ENCODE results near the gene TMEM132E. TPM values are rescaled to one million over a fixed set of nuclear protein-coding genes. Genes with fewer than 3 reads are reported as not detected.

The TMEM132E gene
- total and polyA plus RNA-seq, 2 of the 4 experiments (the other 2 are of a cell fraction): not detected

DNA sequence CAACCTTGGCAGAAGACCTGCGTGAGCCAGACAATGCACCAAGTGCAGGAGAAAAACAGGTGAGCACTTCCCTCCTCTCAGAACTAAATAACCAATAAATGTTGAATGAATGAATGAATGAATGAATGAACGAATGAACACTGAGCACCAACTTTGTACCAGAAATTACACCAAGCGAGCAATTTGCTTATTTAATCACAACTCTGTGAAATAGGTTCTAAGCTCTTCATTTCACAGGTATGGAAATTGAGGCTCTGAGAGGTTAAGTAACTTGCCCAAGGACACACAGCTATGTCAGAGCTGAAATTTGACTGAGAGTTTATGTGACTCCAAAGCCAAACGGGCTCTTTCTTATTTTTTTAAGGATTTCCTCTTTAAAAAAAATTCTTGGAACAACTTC is 38.0 kb downstream of the TMEM132E start:
- H3K9ac ChIP-seq (ENCODE audit: low read depth, low read length): no peak overlapping the region
- no peaks in the 10 kb centered on the region for H3K9me3 ChIP-seq (ENCODE audit: control insufficient read depth, insufficient read depth, low read length)
- H2BK15ac ChIP-seq (ENCODE audit: low read depth, low read length): no peak overlapping the region
- no peaks in the 10 kb centered on the region for H4K20me1 ChIP-seq (ENCODE audit: insufficient read depth, low read length)
- no peak overlapping the region for H3K18ac ChIP-seq (ENCODE audit: low read depth, low read length)
- in situ Hi-C loops (cut with MboI; ENCODE audit: low sequenced_read_pairs) (no loop called here), intact Hi-C loops (cut with micrococcal nuclease) (no loop called here), dilution Hi-C loops (cut with HindIII; ENCODE audit: low sequenced_read_pairs, unreplicated experiment) (no loop called here)
- no CpG with 5 or more reads among the region's 4 CpGs for WGBS, 2 experiments (ENCODE audit: extremely low coverage in 2 of 2, insufficient read length in 1 of 2)
- no peak overlapping the region for H3K14ac ChIP-seq (replicated peaks; ENCODE audit: low read depth, low read length)
- no peak overlapping the region for H2BK20ac ChIP-seq (ENCODE audit: low read depth, low read length)
- no peak overlapping the region for H4K5ac ChIP-seq (ENCODE audit: low read depth, low read length)
- no peak overlapping the region for H2BK5ac ChIP-seq (ENCODE audit: low read depth, low read length, poor library complexity, severe bottlenecking)
- H4K91ac ChIP-seq (ENCODE audit: insufficient read depth, low read depth, low read length): no peak overlapping the region
- no peak overlapping the region for H3K27ac ChIP-seq (ENCODE audit: insufficient read depth, low read length)
- no TSS peak for BruUV-seq (replicated peaks)
- H3K23ac ChIP-seq (ENCODE audit: low read depth, low read length): no peak overlapping the region
- no peaks in the 10 kb centered on the region for H3K9me1 ChIP-seq (ENCODE audit: insufficient read depth, low read length)
- H2AK5ac ChIP-seq (ENCODE audit: low read depth, low read length): no peak overlapping the region
- ChIA-PET POLR2A (ENCODE audit: unreplicated experiment) (no interaction called here), CTCF (no interaction called here)
- ATAC-seq (ENCODE audit: low read depth): no peak
- TF ChIP-seq RCOR1 (IDR thresholded peaks at IDR 0.05; ENCODE audit: insufficient replicate concordance, low read length) (no peak), FOS (IDR thresholded peaks at IDR 0.05; ENCODE audit: low read depth, low read length) (no peak), SMC3 (IDR thresholded peaks at IDR 0.05; ENCODE audit: low read depth, low read length) (no peak), BHLHE40 (IDR thresholded peaks at IDR 0.05; ENCODE audit: low read depth, low read length) (no peak), NFE2L2 (IDR thresholded peaks at IDR 0.05; ENCODE audit: low read depth, low read length) (no peak), RAD21 (IDR thresholded peaks at IDR 0.05; ENCODE audit: low read length) (no peak), CHD1 (IDR thresholded peaks at IDR 0.05; ENCODE audit: low read depth, low read length) (no peak), MAFK (IDR thresholded peaks at IDR 0.05; ENCODE audit: low read depth, low read length) (no peak)
- TF ChIP-seq, protein P1, sequence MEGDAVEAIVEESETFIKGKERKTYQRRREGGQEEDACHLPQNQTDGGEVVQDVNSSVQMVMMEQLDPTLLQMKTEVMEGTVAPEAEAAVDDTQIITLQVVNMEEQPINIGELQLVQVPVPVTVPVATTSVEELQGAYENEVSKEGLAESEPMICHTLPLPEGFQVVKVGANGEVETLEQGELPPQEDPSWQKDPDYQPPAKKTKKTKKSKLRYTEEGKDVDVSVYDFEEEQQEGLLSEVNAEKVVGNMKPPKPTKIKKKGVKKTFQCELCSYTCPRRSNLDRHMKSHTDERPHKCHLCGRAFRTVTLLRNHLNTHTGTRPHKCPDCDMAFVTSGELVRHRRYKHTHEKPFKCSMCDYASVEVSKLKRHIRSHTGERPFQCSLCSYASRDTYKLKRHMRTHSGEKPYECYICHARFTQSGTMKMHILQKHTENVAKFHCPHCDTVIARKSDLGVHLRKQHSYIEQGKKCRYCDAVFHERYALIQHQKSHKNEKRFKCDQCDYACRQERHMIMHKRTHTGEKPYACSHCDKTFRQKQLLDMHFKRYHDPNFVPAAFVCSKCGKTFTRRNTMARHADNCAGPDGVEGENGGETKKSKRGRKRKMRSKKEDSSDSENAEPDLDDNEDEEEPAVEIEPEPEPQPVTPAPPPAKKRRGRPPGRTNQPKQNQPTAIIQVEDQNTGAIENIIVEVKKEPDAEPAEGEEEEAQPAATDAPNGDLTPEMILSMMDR (conservative IDR thresholded peaks at IDR 0.05; ENCODE audit: low read depth, low read length): no peak
- no peak overlapping the region for H2AK9ac ChIP-seq (replicated peaks; ENCODE audit: low read depth, low read length, poor library complexity)
- H3K4me2 ChIP-seq (ENCODE audit: low read depth, low read length): no peak overlapping the region
- H3K56ac ChIP-seq (ENCODE audit: extremely low read depth, insufficient read depth, low read length): no peak overlapping the region
- H2AFZ ChIP-seq (replicated peaks; ENCODE audit: low read length, poor library complexity): no peak overlapping the region
- H4K8ac ChIP-seq (ENCODE audit: low read depth in 2 of 2, low read length in 2 of 2): no peak overlapping the region
- H3K36me3 ChIP-seq (ENCODE audit: control insufficient read depth, insufficient read depth, low read length): no peaks in the 10 kb centered on the region
- H3K4me1 ChIP-seq (ENCODE audit: control insufficient read depth, insufficient read depth, low read length): no peaks in the 10 kb centered on the region
- DNase-seq: no peak
- no peak overlapping the region for H2BK120ac ChIP-seq (ENCODE audit: low read depth, low read length)
- H3K79me1 ChIP-seq (ENCODE audit: low read depth in 1 of 2, low read length in 2 of 2): no peaks in the 10 kb centered on the region
- no peak overlapping the region for H3K4ac ChIP-seq (ENCODE audit: low read depth, low read length)
- no peaks in the 10 kb centered on the region; the same call in 1 of the 2 replicates for H3K27me3 ChIP-seq (ENCODE audit: control insufficient read depth, insufficient read depth, low read length)
- no peak overlapping the region for H3K4me3 ChIP-seq (ENCODE audit: insufficient read depth, low read depth, low read length)

All from IMR-90 (cell line).